ENCODE results near the gene ZBTB18.

GRCh38 chr1:244010191-244010590 is 40.9 kb upstream of the ZBTB18 start:
- TF ChIP-seq CTCF (conservative IDR thresholded peaks at IDR 0.05; ENCODE audit: low read depth, low read length) (no peak), POLR2A (IDR thresholded peaks at IDR 0.05; ENCODE audit: low read depth, low read length) (no peak), NFE2L2 (IDR thresholded peaks at IDR 0.05; ENCODE audit: low read depth, low read length) (no peak), RAD21 (IDR thresholded peaks at IDR 0.05; ENCODE audit: low read length) (no peak), RCOR1 (IDR thresholded peaks at IDR 0.05; ENCODE audit: insufficient replicate concordance, low read length) (no peak), SMC3 (IDR thresholded peaks at IDR 0.05; ENCODE audit: low read depth, low read length) (no peak), RFX5 (IDR thresholded peaks at IDR 0.05; ENCODE audit: low read depth, low read length) (no peak)

All from IMR-90 (cell line).